NCI-H2107 treated with DMSO at 0.1 percent for 48 hours (cell line): ENCODE data around the gene PITPNC1.
A peak's percentile ranks its signal among the peaks of the same experiment; 100 is the strongest.

Source experiments
- DNase-seq: peaks from one replicate; lab custom pipeline; 2025; ENCODE audit not compliant: unreplicated experiment; lab: John Stamatoyannopoulos, UW

The PITPNC1 gene

DNA sequence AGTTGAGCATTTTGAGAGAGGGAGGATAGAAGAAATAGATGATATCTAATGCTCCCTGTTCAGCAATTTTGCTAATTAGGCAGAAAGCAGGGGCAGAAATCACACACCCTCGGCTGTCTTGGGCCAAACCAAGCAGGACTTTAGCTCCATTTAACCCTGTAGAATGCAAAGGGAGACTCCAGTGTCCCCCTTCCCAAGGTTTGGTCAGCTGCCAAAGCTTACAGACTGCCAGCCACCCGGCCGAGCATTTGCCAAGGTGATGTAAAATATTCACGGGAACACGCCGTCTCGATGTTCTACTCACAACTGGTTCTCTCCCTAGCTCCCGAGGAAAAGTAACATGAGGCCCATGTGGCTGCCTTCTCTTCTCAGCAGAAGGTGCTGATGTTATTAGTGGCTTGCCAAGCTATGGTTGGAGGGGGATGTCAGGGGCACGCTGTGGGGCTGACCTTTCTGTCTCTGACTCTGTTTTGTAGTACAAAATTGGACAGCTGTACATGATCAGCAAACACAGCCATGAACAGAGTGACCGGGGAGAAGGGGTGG lies 155.3 kb downstream of the PITPNC1 start:
- no peak for DNase-seq

DNA sequence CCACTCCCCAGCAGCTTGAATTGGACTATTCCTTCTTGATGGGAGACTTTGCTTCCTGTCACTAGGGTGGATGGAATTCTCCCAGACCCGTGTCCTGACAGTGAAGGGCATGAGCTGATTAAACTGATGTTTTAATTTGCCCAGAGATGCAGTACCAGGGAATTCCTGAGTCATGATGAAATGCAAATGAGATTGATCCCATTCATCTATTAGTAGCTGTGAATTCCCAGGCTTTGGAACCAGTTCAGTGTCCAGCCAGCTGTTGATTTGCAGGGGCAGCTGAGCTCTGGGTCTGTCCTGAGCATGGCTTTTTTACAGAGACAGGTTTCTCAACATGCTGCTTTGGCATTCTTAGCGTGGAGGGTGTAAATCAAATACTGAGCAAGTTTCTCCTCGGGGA lies 157.9 kb downstream of the PITPNC1 start:
- DNase-seq, result no peak

- DNase-seq, result no peak
Measured at GRCh38 chr17:67542219-67543114, 165.4 kb downstream of the PITPNC1 start.

GRCh38 chr17:67544364-67544955 lies 167.4 kb downstream of the PITPNC1 start:
- peak; percentile 23 for DNase-seq

DNA sequence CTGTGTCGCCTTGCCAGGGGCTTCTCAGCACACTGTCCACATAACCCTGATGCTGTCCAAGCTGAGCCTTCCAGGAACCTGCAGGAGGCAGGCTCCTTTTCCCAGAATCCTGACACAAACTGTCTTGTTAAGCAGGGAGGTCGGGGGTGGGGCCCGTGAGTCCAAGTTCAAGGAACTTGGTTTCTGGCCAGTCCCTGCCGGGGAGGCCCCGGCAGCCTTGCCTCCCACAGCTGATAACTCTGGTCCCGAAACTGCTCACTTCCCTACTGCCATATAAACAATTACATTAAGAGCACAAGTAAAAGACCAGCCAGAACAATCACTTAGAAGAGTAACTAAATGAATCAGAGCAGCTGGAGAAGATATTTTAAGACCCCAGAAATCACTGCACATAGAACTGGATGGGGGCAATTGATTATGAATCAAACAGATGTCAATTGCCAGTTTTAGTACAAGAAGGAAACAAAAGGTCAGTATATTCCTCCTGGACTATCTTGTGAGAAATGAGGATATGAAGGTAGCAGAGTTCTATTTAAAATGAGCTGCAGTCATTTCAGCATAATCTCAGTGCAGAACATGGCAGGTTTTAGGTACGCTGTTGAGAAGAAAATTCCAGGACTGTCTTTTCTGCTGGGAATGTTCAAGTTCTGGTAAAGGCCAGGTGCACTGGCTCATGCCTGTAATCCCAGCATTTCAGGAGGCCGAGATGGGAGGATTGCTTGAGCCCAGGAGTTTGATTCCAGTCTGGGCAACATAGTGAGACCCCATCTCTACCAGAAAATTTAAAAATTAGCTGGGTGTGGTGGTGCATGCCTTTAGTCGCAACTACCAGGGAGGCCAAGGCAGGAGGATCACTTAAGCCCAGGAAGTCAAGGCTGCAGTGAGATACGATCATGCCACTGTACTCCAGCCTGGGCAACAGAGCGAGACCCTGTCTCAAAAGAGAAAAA lies 169.8 kb downstream of the PITPNC1 start:
- no peak for DNase-seq

GRCh38 chr17:67548693-67549092 lies 171.6 kb downstream of the PITPNC1 start:
- DNase-seq, result no peak

DNA sequence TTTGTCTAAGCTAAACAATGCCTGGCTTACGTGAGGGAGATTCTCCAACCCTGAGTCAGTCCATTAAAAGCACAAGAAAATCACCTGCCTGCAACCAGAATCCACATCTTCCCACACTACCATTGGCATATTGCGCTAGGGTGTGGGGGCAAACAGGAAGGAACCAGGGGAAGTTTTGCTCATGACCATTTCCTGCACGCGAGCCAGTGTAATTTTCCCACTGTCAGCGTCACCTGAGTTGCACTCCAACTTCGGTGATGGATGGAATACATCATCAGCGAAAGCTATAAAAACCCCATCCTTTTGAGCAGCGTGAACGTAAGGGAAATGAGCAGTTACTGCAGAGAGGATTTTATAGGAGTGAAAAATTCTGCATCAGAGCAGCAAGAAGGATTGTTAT lies 172.7 kb downstream of the PITPNC1 start:
- DNase-seq, result no peak

DNA sequence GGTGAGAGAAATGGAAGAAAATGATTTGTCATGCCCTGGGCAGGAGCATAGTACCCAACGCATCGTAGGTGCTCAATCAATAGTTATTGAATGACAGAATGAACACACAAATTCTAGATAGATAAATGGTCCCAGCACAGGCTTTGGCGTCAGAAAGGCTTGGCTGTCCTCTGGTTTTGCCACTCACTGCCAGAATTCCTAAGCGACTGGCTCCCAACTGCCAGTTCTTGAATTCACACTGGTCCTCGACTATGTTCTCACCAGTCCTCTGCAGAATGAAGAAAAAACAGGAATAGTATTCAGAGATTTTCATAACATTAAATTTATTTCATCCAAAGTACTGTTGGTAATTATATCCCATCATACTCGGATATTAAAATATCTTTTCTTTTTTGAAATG lies 177.6 kb downstream of the PITPNC1 start:
- DNase-seq, result no peak

- no peak for DNase-seq
Measured at GRCh38 chr17:67555855-67556254, 178.8 kb downstream of the PITPNC1 start.

- no peak for DNase-seq
Measured at GRCh38 chr17:67557052-67557845, 180.2 kb downstream of the PITPNC1 start.

- no peak for DNase-seq
Measured at GRCh38 chr17:67557921-67558320, 180.8 kb downstream of the PITPNC1 start.

DNA sequence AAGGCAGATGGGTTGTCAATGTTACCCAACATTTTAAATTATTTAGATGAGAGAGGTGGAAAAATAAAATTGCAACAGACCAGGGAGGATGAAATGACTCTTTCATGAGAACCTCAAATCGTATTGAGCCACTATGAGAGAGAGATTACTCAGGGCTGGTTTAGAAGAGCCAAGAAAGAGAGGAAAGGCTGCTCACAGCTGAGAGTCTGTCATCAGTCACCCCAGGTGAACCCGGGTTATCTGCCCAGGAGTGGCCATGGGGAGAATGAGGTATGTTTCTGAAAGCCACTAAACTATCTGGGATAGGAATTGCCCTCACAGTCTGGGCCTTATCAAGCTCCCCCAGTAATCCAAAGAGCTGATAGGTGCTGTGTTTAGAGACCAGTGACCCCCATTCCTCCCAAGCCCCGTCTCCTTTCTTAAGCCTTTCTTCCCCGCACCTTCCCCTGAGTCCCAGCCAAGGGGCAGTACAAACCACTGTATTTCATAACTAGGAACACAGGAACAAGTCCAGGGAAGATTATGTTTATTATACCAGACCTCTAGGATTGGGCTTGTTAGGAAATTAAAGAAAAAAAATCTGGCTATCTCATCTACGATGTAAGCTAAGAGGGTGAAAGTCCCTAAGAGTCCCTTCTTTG lies 181.8 kb downstream of the PITPNC1 start:
- DNase-seq, result no peak

GRCh38 chr17:67559381-67559966 lies 182.4 kb downstream of the PITPNC1 start:
- no peak for DNase-seq

GRCh38 chr17:67562005-67562404 lies 184.9 kb downstream of the PITPNC1 start:
- no peak for DNase-seq

DNA sequence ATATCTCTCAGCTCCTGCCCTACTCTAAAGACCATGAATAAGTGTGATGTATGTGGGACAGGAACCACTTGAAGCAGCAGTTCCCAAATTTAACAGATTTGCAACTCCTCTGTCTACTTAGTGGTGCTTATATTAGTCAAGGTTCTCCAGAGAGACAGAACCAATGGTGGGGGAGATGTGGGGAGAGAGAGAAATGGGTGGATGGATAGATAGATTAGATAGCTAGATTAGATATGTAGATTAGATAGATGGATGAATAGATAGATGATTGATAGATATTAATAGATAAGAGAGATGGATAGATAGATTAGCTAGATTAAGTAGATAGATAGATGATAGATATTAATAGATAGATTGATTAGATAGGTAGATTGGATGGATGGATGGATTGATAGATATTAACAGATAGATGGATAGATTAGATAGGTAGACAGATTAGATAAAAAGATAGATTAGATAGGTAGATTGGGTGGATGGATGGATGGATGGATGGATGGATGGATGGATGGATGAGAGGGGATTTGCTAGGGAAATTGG lies 186.7 kb downstream of the PITPNC1 start:
- DNase-seq, result no peak

DNA sequence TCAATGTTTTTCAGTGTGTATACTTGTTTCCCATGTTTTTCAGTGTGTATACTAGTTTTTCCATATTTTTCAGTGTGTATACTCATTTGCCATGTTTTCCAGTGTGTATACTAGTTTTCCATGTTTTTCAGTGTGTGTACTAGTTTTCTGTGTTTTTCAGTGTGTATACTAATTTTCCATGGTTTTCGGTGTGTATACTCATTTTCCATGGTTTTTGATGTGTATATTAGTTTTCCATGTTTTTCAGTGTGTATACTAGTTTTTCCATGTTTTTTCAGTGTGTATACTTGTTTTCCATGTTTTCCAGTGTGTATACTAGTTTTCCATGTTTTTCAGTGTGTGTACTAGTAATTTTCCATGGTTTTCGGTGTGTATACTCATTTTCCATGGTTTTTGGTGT lies 188.0 kb downstream of the PITPNC1 start:
- DNase-seq, result no peak

GRCh38 chr17:67566656-67567055 lies 189.6 kb downstream of the PITPNC1 start:
- no peak for DNase-seq

DNA sequence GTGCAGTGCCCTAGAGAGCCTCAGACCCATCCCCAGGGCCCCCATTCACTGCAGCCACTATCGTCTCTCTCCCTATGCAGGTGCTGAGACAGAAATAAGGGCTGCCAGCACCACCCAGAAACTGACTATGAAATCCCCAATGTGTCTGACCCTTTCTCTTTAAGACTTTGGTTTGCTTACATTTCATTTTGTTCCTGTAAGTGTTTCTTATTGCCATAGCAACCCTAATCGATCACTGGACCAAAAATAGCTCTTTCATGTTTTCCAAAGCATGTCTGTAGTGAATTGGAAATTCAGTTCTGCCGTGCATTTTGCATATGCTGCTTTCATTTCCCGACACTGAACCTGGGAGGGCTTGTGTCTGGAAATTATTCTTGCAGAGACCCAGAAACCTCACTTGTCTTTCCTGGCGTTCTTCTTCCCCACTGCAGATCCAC lies 192.0 kb downstream of the PITPNC1 start:
- DNase-seq, result no peak

- DNase-seq, result no peak
Measured at GRCh38 chr17:67569873-67570272, 192.8 kb downstream of the PITPNC1 start.
